ENCODE data around the gene GDI1.
A peak's percentile ranks its signal among the peaks of the same experiment; 100 is the strongest.

GDI1 gene

DNA sequence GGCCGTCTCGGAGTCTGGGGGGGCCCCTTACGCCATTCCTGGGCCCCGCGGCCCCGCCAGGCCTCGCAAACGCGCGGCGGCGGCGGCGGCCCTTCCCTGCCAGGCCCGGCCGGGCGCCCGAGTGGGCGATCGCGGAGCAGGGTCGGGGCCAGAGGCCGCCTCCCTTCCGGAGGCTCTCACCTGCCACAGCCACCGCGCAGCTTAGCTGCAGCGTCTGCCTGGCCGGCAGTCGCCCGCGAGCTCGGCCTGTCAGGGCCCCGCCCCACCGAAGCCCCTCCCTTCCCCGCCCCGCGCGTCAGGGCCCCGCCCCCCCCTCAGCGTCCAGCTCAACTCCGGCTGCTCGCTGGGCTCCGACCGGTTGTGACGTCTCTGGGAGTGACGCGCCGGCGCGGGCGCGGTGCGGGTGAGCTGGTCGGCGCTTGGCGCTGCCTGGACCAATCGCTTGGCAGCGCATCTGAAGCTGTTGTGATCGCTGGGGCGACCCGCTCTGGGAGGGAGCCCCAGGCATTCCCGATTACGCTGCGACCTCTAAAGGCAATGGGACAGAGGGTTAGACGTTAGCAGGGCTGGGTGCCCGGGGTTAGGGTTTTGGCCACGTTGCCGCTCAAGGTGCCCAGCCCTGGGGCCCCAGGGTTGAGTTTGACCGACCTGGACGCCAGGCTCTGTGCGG lies 53.6 kb downstream of the GDI1 start, which contains the start of gene SLC10A3 (continued):
- TF ChIP-seq, protein P1, sequence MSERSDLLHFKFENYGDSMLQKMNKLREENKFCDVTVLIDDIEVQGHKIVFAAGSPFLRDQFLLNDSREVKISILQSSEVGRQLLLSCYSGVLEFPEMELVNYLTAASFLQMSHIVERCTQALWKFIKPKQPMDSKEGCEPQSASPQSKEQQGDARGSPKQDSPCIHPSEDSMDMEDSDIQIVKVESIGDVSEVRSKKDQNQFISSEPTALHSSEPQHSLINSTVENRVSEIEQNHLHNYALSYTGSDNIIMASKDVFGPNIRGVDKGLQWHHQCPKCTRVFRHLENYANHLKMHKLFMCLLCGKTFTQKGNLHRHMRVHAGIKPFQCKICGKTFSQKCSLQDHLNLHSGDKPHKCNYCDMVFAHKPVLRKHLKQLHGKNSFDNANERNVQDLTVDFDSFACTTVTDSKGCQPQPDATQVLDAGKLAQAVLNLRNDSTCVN (tag by site-specific recombination; optimal IDR thresholded peaks at IDR 0.05) = peak; percentile 74
- TF ChIP-seq ZNF10 (tag by site-specific recombination; IDR thresholded peaks at IDR 0.05) (no peak), ZBTB17 (tag by site-specific recombination; IDR thresholded peaks at IDR 0.05) (peak; percentile 92), ZNF660 (tag by site-specific recombination; IDR thresholded peaks at IDR 0.05) (peak; percentile 56; the same call in 1 of the 2 replicates), YY1 (tag by site-specific recombination; IDR thresholded peaks at IDR 0.05) (0 out of 2 replicates have a peak, but pooled peaks have one; percentile 2), ZNF48 (tag by site-specific recombination; IDR thresholded peaks at IDR 0.05) (no peak), KLF16 (tag by site-specific recombination; IDR thresholded peaks at IDR 0.05) (no peak), ZNF423 (tag by site-specific recombination; IDR thresholded peaks at IDR 0.05) (no peak), ZEB2 (tag by site-specific recombination; IDR thresholded peaks at IDR 0.05) (peak; percentile 63), ZNF223 (tag by site-specific recombination; IDR thresholded peaks at IDR 0.05) (peak; percentile 75; the same call in 1 of the 2 replicates), ZNF184 (tag by site-specific recombination; IDR thresholded peaks at IDR 0.05) (0 out of 2 replicates have a peak, but pooled peaks have one; percentile 35), ZNF843 (tag by site-specific recombination; IDR thresholded peaks at IDR 0.05) (0 out of 2 replicates have a peak, but pooled peaks have one; percentile 49), ZNF324 (tag by site-specific recombination; IDR thresholded peaks at IDR 0.05) (0 out of 2 replicates have a peak, but pooled peaks have one; percentile 37), SP3 (tag by site-specific recombination; IDR thresholded peaks at IDR 0.05) (peak; percentile 67), ZSCAN30 (tag by site-specific recombination; IDR thresholded peaks at IDR 0.05) (peak; percentile 70), GLIS2 (tag by site-specific recombination; IDR thresholded peaks at IDR 0.05) (peak; percentile 61; the same call in 1 of the 2 replicates), ZNF501 (tag by site-specific recombination; IDR thresholded peaks at IDR 0.05) (peak; percentile 56; the same call in 1 of the 2 replicates), ZNF426 (tag by site-specific recombination; IDR thresholded peaks at IDR 0.05) (no peak), ZNF571 (tag by site-specific recombination; IDR thresholded peaks at IDR 0.05) (no peak)
- TF ChIP-seq, protein P2, sequence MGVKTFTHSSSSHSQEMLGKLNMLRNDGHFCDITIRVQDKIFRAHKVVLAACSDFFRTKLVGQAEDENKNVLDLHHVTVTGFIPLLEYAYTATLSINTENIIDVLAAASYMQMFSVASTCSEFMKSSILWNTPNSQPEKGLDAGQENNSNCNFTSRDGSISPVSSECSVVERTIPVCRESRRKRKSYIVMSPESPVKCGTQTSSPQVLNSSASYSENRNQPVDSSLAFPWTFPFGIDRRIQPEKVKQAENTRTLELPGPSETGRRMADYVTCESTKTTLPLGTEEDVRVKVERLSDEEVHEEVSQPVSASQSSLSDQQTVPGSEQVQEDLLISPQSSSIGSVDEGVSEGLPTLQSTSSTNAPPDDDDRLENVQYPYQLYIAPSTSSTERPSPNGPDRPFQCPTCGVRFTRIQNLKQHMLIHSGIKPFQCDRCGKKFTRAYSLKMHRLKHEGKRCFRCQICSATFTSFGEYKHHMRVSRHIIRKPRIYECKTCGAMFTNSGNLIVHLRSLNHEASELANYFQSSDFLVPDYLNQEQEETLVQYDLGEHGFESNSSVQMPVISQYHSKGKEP (tag by site-specific recombination; IDR thresholded peaks at IDR 0.05) = 0 out of 2 replicates have a peak, but pooled peaks have one; percentile 58
- TF ChIP-seq, protein P3, sequence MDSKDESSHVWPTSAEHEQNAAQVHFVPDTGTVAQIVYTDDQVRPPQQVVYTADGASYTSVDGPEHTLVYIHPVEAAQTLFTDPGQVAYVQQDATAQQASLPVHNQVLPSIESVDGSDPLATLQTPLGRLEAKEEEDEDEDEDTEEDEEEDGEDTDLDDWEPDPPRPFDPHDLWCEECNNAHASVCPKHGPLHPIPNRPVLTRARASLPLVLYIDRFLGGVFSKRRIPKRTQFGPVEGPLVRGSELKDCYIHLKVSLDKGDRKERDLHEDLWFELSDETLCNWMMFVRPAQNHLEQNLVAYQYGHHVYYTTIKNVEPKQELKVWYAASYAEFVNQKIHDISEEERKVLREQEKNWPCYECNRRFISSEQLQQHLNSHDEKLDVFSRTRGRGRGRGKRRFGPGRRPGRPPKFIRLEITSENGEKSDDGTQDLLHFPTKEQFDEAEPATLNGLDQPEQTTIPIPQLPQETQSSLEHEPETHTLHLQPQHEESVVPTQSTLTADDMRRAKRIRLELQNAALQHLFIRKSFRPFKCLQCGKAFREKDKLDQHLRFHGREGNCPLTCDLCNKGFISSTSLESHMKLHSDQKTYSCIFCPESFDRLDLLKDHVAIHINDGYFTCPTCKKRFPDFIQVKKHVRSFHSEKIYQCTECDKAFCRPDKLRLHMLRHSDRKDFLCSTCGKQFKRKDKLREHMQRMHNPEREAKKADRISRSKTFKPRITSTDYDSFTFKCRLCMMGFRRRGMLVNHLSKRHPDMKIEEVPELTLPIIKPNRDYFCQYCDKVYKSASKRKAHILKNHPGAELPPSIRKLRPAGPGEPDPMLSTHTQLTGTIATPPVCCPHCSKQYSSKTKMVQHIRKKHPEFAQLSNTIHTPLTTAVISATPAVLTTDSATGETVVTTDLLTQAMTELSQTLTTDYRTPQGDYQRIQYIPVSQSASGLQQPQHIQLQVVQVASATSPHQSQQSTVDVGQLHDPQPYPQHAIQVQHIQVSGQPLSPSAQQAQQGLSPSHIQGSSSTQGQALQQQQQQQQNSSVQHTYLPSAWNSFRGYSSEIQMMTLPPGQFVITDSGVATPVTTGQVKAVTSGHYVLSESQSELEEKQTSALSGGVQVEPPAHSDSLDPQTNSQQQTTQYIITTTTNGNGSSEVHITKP (tag by site-specific recombination; IDR thresholded peaks at IDR 0.05) = 0 out of 2 replicates have a peak, but pooled peaks have one; percentile 63
- TF ChIP-seq, protein P4, sequence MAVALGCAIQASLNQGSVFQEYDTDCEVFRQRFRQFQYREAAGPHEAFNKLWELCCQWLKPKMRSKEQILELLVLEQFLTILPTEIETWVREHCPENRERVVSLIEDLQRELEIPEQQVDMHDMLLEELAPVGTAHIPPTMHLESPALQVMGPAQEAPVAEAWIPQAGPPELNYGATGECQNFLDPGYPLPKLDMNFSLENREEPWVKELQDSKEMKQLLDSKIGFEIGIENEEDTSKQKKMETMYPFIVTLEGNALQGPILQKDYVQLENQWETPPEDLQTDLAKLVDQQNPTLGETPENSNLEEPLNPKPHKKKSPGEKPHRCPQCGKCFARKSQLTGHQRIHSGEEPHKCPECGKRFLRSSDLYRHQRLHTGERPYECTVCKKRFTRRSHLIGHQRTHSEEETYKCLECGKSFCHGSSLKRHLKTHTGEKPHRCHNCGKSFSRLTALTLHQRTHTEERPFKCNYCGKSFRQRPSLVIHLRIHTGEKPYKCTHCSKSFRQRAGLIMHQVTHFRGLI (tag by site-specific recombination; IDR thresholded peaks at IDR 0.05) = 0 out of 2 replicates have a peak, but pooled peaks have one; percentile 53
- TF ChIP-seq, protein P5, sequence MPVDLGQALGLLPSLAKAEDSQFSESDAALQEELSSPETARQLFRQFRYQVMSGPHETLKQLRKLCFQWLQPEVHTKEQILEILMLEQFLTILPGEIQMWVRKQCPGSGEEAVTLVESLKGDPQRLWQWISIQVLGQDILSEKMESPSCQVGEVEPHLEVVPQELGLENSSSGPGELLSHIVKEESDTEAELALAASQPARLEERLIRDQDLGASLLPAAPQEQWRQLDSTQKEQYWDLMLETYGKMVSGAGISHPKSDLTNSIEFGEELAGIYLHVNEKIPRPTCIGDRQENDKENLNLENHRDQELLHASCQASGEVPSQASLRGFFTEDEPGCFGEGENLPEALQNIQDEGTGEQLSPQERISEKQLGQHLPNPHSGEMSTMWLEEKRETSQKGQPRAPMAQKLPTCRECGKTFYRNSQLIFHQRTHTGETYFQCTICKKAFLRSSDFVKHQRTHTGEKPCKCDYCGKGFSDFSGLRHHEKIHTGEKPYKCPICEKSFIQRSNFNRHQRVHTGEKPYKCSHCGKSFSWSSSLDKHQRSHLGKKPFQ (tag by site-specific recombination; IDR thresholded peaks at IDR 0.05) = no peak
- TF ChIP-seq, protein P6, sequence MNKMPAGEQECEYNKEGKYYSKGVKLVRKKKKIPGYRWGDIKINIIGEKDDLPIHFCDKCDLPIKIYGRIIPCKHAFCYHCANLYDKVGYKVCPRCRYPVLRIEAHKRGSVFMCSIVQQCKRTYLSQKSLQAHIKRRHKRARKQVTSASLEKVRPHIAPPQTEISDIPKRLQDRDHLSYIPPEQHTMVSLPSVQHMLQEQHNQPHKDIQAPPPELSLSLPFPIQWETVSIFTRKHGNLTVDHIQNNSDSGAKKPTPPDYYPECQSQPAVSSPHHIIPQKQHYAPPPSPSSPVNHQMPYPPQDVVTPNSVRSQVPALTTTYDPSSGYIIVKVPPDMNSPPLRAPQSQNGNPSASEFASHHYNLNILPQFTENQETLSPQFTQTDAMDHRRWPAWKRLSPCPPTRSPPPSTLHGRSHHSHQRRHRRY (tag by site-specific recombination; IDR thresholded peaks at IDR 0.05) = no peak
- TF ChIP-seq, protein P7, sequence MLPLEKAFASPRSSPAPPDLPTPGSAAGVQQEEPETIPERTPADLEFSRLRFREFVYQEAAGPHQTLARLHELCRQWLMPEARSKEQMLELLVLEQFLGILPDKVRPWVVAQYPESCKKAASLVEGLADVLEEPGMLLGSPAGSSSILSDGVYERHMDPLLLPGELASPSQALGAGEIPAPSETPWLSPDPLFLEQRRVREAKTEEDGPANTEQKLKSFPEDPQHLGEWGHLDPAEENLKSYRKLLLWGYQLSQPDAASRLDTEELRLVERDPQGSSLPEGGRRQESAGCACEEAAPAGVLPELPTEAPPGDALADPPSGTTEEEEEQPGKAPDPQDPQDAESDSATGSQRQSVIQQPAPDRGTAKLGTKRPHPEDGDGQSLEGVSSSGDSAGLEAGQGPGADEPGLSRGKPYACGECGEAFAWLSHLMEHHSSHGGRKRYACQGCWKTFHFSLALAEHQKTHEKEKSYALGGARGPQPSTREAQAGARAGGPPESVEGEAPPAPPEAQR (tag by site-specific recombination; IDR thresholded peaks at IDR 0.05) = no peak

Measured in HEK293 (cell line).